Measurements from ENCODE around the gene FAM222A. TPM values are rescaled to one million over a fixed set of nuclear protein-coding genes. Genes with fewer than 3 reads are reported as not detected.

Gene FAM222A
- polyA plus RNA-seq, 3 donors: 0.09 TPM; not detected in 2

- Histone ChIP-seq H4K20me1 (ENCODE audit: insufficient read depth, low read length) (no peaks in the 10 kb centered on the region), H3K4me1 (ENCODE audit: control insufficient read depth in 1 of 2, insufficient read depth in 2 of 2, low read length in 2 of 2) (peaks cover 8 to 9% of the 10 kb centered on the region in 2 donors), H3K4me3 (replicated peaks in 1 of 3; ENCODE audit: low read depth in 2 of 3, low read length in 3 of 3) (no peak overlapping the region), H3K9ac (ENCODE audit: insufficient read depth, low read length, poor library complexity, severe bottlenecking) (no peak overlapping the region), H3K36me3 (replicated peaks in 1 of 2; ENCODE audit: control insufficient read depth in 1 of 2, insufficient read depth in 2 of 2, low read length in 2 of 2) (no peaks in the 10 kb centered on the region), H3K27ac (ENCODE audit: low read depth in 1 of 2, low read length in 2 of 2) (no peak overlapping the region), H3K27me3 (ENCODE audit: control insufficient read depth in 2 of 2, insufficient read depth in 2 of 2, low read length in 2 of 2) (no peaks in the 10 kb centered on the region), H2AFZ (ENCODE audit: insufficient read depth, low read depth, low read length, poor library complexity, severe bottlenecking) (no peak overlapping the region), H3K9me3 (replicated peaks in 1 of 2; ENCODE audit: control insufficient read depth in 1 of 2, insufficient read depth in 1 of 2, low read length in 2 of 2) (no peaks in the 10 kb centered on the region), H3K79me2 (ENCODE audit: insufficient read depth, low read length) (no peaks in the 10 kb centered on the region), H3K4me2 (replicated peaks; ENCODE audit: extremely low read depth, low read length, poor library complexity, severe bottlenecking) (no peak overlapping the region)
- intact Hi-C loops (cut with micrococcal nuclease): no loop called here
- peaks cover 7 to 12% (median 8%) of the 10 kb centered on the region in 3 donors for H3K27me3 Mint-ChIP-seq (ENCODE audit: low read depth in 3 of 3)
- DNase-seq: no peak
- H3K4me3 Mint-ChIP-seq: peak overlapping the region in 1 of 2 donors; percentile 11
- no peak for TF ChIP-seq CTCF (IDR thresholded peaks at IDR 0.05)
- no peaks in the 10 kb centered on the region for H3K36me3 Mint-ChIP-seq
- 54% methylated on average over 2 of the region's 4 CpGs for WGBS (ENCODE audit: insufficient coverage)
- peaks cover 0 to 2% (median 0%) of the 10 kb centered on the region in 7 donors for H3K9me3 Mint-ChIP-seq
- no peak overlapping the region for H3K27ac Mint-ChIP-seq
- peaks cover 7% of the 10 kb centered on the region for H3K4me1 Mint-ChIP-seq
These were observed 79.8 kb downstream of the FAM222A start for GRCh38 chr12:109793411-109793810.

- Histone ChIP-seq H3K9me3 (replicated peaks in 1 of 2; ENCODE audit: control insufficient read depth in 1 of 2, insufficient read depth in 1 of 2, low read length in 2 of 2) (no peaks in the 10 kb centered on the region), H3K9ac (ENCODE audit: insufficient read depth, low read length, poor library complexity, severe bottlenecking) (no peak overlapping the region), H4K20me1 (ENCODE audit: insufficient read depth, low read length) (no peaks in the 10 kb centered on the region), H3K4me1 (ENCODE audit: control insufficient read depth in 1 of 2, insufficient read depth in 2 of 2, low read length in 2 of 2) (peaks cover 8 to 12% of the 10 kb centered on the region in 2 donors), H3K36me3 (replicated peaks in 1 of 2; ENCODE audit: control insufficient read depth in 1 of 2, insufficient read depth in 2 of 2, low read length in 2 of 2) (no peaks in the 10 kb centered on the region), H3K27me3 (ENCODE audit: control insufficient read depth in 2 of 2, insufficient read depth in 2 of 2, low read length in 2 of 2) (no peaks in the 10 kb centered on the region), H3K27ac (ENCODE audit: low read depth in 1 of 2, low read length in 2 of 2) (no peak overlapping the region), H3K79me2 (ENCODE audit: insufficient read depth, low read length) (no peaks in the 10 kb centered on the region), H3K4me3 (replicated peaks in 1 of 3; ENCODE audit: low read depth in 2 of 3, low read length in 3 of 3) (no peak overlapping the region), H2AFZ (ENCODE audit: insufficient read depth, low read depth, low read length, poor library complexity, severe bottlenecking) (no peak overlapping the region), H3K4me2 (replicated peaks; ENCODE audit: extremely low read depth, low read length, poor library complexity, severe bottlenecking) (no peak overlapping the region)
- TF ChIP-seq CTCF (IDR thresholded peaks at IDR 0.05): no peak
- Mint-ChIP-seq H3K27me3 (ENCODE audit: low read depth in 3 of 3) (peaks cover 7 to 12% (median 8%) of the 10 kb centered on the region in 3 donors), H3K4me3 (peak overlapping the region in 1 of 2 donors; percentile 11), H3K4me1 (peaks cover 7% of the 10 kb centered on the region), H3K36me3 (peaks cover 0 to 2% of the 10 kb centered on the region in 2 donors), H3K9me3 (peaks cover 0 to 2% (median 0%) of the 10 kb centered on the region in 7 donors), H3K27ac (no peak overlapping the region)
- DNase-seq: no peak
- intact Hi-C loops (cut with micrococcal nuclease): no loop called here
- WGBS (ENCODE audit: insufficient coverage): 92% methylated on average over 21 of the region's 26 CpGs
These were observed 80.3 kb downstream of the FAM222A start for GRCh38 chr12:109793826-109794501.
